ENCODE data around the gene TP73. TPM values are rescaled to one million over a fixed set of nuclear protein-coding genes. Genes with fewer than 3 reads are reported as not detected.

Gene TP73
- total RNA-seq, 1 experiment from 2014 or later, result 19.2 TPM

- intact Hi-C loops (cut with micrococcal nuclease), result no loop called here
- H3K79me2 ChIP-seq (ENCODE audit: insufficient read depth, low read length), result no peaks in the 10 kb centered on the region
- H4K20me1 ChIP-seq (ENCODE audit: insufficient read depth), result no peaks in the 10 kb centered on the region
- no TSS peak for BruUV-seq (replicated peaks)
- POLR2A ChIA-PET, result no interaction called here
- H3K36me3 ChIP-seq (ENCODE audit: control insufficient read depth in 1 of 2, insufficient read depth in 2 of 2, low read length in 2 of 2), result no peaks in the 10 kb centered on the region
- TF ChIP-seq ATF3 (IDR thresholded peaks at IDR 0.05) (no peak), EZH2phosphoT487 (IDR thresholded peaks at IDR 0.05; ENCODE audit: borderline replicate concordance) (no peak), CBX3 (IDR thresholded peaks at IDR 0.05; ENCODE audit: low read depth) (no peak), FOSL1 (IDR thresholded peaks at IDR 0.05; ENCODE audit: low read depth) (no peak), JUND (IDR thresholded peaks at IDR 0.05) (no peak), POLR2AphosphoS5 (IDR thresholded peaks at IDR 0.05; ENCODE audit: low read depth, low read length) (no peak), ZFX (IDR thresholded peaks at IDR 0.05) (no peak), EZH2 (IDR thresholded peaks at IDR 0.05) (no peak), ELF1 (IDR thresholded peaks at IDR 0.05; ENCODE audit: borderline replicate concordance, low read depth) (no peak), TCF7L2 (IDR thresholded peaks at IDR 0.05; ENCODE audit: borderline replicate concordance, extremely low read depth, insufficient read depth, insufficient read length) (no peak), SP1 (IDR thresholded peaks at IDR 0.05; ENCODE audit: low read depth) (no peak), MAX (IDR thresholded peaks at IDR 0.05) (no peak), ZBTB33 (IDR thresholded peaks at IDR 0.05; ENCODE audit: extremely low read depth, insufficient replicate concordance, low read length) (no peak), EGR1 (IDR thresholded peaks at IDR 0.05; ENCODE audit: low read depth) (no peak), ZNF274 (IDR thresholded peaks at IDR 0.05; ENCODE audit: low read depth, low read length) (no peak), POLR2A (IDR thresholded peaks at IDR 0.05; ENCODE audit: borderline replicate concordance, extremely low read depth, insufficient read depth, insufficient read length) (no peak), SIN3A (IDR thresholded peaks at IDR 0.05; ENCODE audit: low read depth) (no peak)
- ATAC-seq, result no peak
- RAD21 ChIA-PET (ENCODE audit: low non-redundant PET in 1 of 2, low total read pairs in 2 of 2, uncharacterized antibody in 2 of 2, unreplicated experiment in 2 of 2), result no interaction called here
- no peak overlapping the region for H3K27ac ChIP-seq (ENCODE audit: low read depth, low read length)
- no peaks in the 10 kb centered on the region for H3K9me3 ChIP-seq (ENCODE audit: control insufficient read depth in 1 of 2, insufficient read depth in 1 of 2, low read depth in 1 of 2, low read length in 2 of 2)
- no peak overlapping the region for H3K4me2 ChIP-seq (ENCODE audit: low read length)
- no peak overlapping the region for H3K9ac ChIP-seq (ENCODE audit: low read length)
- no peaks in the 10 kb centered on the region for H3K27me3 ChIP-seq (ENCODE audit: insufficient read depth, low read length)
- CTCF ChIA-PET, result no interaction called here
- H3K4me3 ChIP-seq (replicated peaks in 1 of 2; ENCODE audit: low read depth in 1 of 2, low read length in 2 of 2), result no peak overlapping the region
- DNase-seq (ENCODE audit: low read depth, low spot score), result no peak
- H3K4me1 ChIP-seq (ENCODE audit: control insufficient read depth in 1 of 2, insufficient read depth in 2 of 2, low read length in 2 of 2), result no peaks in the 10 kb centered on the region
- no peaks in the 10 kb centered on the region for H3K9me2 ChIP-seq (ENCODE audit: insufficient read depth)
- H2AFZ ChIP-seq (ENCODE audit: low read depth, low read length, poor library complexity, severe bottlenecking), result no peak overlapping the region
These were observed 41.0 kb downstream of the TP73 start for GRCh38 chr1:3693321-3693720.
